NOMO-1 (cell line): ENCODE data around the gene CAPN15.
"Not testable (repeated sequence)": the region's sequence is repeated elsewhere in the genome, so short reads cannot be mapped to it uniquely, and the experiment has no call there.

Source experiments
- DNase-seq, 2 experiments: peaks; one replicate each; lab custom pipeline; 2025; ENCODE audit not compliant: unreplicated experiment in 2 of 2; lab: John Stamatoyannopoulos, UW

CAPN15 gene

GRCh38 chr16:588889-589657 is 61.6 kb downstream of the CAPN15 start:
- peak; percentile 88 to 92 for DNase-seq

GRCh38 chr16:589658-590187 is 62.2 kb downstream of the CAPN15 start, which contains the start of gene RAB40C:
RAB40C (plus strand) TSS chr16:590066; CDS start chr16:590292, 226 bp downstream.
- DNase-seq, result peak; percentile 93 to 96

DNA sequence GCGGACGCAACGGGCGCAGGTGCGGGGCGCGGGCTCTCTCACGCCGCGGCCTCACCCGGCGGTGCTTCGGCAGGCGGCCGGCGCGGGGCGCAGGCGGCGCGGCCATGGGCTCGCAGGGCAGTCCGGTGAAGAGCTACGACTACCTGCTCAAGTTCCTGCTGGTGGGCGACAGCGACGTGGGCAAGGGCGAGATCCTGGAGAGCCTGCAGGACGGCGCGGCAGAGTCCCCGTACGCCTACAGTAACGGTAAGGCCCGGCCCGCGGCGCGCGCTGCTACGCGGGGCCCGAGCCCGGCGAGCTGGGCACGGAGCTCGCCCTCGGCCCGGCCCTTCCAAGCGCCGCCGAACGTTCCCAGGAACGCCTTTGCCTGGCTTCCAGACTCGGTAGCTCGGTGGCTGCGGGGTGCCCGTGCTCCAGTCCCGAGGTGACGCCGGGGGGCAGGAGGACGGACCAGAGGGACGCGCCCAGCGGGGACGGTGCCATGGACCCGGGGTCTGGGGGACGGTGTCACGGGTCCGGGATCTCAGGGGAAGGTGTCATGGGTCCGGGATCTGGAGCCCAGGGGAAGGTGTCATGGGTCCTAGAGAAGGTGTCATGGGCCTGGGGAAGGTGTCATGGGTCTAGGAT is 62.8 kb downstream of the CAPN15 start:
- no peak for DNase-seq

GRCh38 chr16:590815-591200 is 63.3 kb downstream of the CAPN15 start:
- DNase-seq, result no peak

GRCh38 chr16:591231-591630 is 63.7 kb downstream of the CAPN15 start:
- DNase-seq, result no peak

GRCh38 chr16:591892-592517 is 64.5 kb downstream of the CAPN15 start:
- no peak for DNase-seq

DNA sequence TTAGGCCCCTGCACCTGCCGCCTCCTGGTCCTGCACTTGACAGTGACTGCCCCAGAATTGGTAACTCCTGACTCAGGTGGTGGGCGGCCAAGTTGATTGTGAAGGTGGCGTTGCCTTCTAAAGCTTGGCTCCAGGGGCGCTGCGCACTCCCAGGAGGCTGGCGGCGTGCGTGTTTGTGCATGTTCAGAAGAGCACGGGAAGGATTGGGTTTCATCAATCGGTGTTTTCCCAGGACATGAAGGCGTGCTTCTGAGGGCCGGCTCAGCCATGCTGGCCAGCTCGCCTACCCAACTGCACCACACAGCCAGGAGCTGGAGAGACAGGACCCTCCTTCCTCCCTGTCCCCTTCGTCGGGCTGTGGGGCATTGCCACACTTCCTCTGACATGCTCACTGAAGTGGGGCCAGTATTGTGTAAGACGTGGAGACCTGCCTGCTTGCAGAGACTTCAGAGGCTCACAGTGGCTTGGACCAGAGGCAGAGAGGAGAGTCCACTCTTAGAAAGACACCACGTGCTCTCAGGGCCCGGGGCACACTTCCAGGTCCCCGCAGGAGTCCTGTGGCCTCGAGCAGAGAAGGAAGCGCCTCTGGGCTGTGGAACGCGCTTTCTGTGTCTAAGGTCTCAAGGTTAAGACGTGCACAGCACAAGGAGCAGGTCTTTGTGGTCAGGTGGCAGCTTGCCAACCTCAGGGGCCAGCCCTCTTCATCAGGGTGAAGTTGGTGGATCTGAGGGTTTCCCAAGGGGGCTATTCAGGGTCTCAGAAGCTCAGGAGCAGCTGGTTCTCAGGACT is 65.2 kb downstream of the CAPN15 start:
- DNase-seq, result peak; percentile 80 to 91

GRCh38 chr16:593406-593805 is 65.9 kb downstream of the CAPN15 start:
- DNase-seq, result no peak

- DNase-seq, result no peak
Measured at GRCh38 chr16:593807-594206, 66.3 kb downstream of the CAPN15 start.

DNA sequence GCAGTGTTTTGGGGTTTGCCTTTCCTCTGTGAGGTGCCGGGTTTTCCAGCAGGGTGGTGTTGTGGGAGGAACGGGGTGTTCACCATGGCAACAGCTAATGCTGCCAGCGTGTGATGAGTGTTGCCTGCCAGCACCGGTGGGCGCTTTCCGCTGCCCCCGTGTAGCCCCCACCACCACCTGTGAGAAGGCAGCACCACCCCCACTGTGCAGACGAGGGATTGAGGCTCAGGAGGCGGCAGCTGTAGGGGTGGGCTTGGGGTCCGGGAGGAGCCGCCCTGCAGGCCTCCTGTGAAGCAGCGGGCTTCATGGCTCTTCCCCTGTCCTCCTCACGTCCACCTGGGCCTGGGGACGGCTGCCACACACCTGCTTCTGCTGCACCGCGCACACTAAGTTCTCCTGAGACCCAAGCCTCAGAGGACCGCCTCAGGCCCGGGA is 67.6 kb downstream of the CAPN15 start:
- DNase-seq, result no peak

GRCh38 chr16:595942-596735 is 68.6 kb downstream of the CAPN15 start:
- DNase-seq, result no peak

DNA sequence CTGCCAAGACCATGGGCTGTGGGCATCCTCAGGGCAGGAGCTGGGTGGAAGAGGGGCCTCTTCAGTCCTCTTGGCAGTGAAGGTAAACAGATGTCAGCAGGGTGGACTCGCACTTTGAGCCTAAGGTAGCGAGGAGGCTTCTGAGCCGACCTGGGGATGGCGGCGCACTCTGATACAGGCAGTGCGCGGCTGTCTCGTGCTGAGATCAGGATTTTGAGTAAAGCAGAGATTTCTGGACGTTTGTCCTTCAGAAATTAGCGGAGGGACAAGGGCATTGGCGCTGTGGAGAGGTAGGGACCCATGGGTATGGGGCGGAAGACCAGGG is 69.2 kb downstream of the CAPN15 start:
- DNase-seq, result no peak

DNA sequence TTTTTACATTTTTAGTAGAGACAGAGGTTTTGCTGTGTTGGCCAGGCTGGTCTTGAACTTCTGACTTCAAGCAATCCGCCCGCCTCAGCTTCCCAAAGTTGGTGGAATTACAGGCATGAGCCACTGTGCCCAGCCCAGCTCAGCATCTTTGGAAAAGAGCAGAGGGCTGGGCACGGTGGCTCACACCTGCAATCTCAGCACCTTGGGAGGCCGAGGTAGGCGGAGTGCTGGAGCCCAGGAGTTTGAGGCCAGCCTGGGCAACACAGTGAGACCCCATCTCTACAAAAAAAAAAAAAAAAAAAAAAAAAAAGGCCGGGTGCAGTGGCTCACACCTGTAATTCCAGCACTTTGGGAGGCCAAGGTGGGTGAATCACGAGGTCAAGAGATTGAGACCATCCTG is 70.1 kb downstream of the CAPN15 start:
- not testable (repeated sequence) for DNase-seq

- DNase-seq, result no peak
Measured at GRCh38 chr16:598823-599739, 71.6 kb downstream of the CAPN15 start.

GRCh38 chr16:600781-601180 is 73.3 kb downstream of the CAPN15 start:
- no peak for DNase-seq

DNA sequence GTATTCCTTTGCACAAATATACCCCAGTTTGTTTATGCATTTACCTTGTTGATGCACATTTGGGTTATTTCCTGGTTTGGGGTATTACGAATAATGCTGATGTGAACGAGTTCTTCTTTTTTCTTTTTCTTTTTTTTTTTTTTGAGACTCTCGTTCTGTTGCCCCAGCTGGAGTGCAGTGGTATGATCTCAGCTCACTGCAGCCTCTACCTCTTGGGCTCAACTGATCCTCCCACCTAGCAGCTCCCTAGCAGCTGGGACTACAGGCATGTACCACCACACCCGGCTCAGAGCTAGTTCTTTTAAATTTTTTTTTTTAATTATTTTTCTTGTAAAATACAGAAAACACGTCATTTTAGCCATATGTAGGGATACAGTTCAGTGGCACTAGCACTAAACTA is 76.4 kb downstream of the CAPN15 start:
- DNase-seq, result no peak
